ENCODE measurements around the gene PTAFR.

DNA sequence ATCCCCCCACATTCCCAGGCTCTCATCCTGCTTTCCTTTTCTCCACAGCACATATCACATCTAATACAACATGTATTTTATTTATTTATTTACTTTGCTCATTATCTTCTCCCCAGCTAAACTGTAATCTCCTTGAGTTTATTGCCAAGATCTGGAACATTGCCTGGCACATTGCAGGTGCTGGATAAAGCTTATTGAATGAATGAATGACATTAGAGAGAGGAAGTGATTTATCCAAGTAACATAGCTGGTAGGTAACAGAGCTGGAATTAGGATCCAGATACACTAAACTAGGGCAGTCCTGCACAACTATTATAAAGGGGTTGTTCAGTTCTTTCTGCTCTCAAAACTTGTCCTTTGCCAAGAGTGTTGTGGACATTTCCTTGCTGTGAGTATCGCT, 8.6 kb upstream of the PTAFR start:
- TF ChIP-seq ESRRG (CRISPR knock-in tag; IDR thresholded peaks at IDR 0.05) (no peak), ZC3H10 (CRISPR knock-in tag; IDR thresholded peaks at IDR 0.05) (no peak), OSR1 (CRISPR knock-in tag; IDR thresholded peaks at IDR 0.05) (no peak), RARB (CRISPR knock-in tag; IDR thresholded peaks at IDR 0.05) (no peak)

Data from SK-N-SH treated with all-trans-retinoic acid at 6 μM for 48 hours (cell line).